ENCODE measurements around the gene HERC2.
"Not testable (repeated sequence)": the region's sequence is repeated elsewhere in the genome, so short reads cannot be mapped to it uniquely, and the experiment has no call there.

Gene HERC2

DNA sequence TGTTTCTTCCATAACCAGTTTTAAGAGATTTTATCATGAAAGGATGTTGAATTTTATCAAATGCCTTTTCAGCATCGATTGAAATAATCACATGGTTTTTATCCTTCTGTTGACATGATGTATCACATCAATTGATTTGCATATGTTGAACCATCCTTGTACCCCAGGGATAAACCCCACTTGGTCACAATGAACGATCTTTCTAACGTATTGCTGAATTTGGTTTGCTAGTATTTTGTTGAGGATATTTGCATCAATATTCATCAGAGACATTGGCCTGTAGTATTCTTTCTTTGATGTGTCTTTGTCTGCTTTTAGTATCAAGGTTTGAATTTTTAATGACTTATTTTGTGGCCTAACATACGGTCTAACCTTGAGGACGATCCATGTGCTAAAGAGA is 13.3 kb downstream of the HERC2 start:
- H3K27ac ChIP-seq (ENCODE audit: low read depth in 2 of 2, low read length in 2 of 2); H3K4me1 ChIP-seq (ENCODE audit: control insufficient read depth in 2 of 2, insufficient read depth in 2 of 2, low read length in 2 of 2); H3K9me3 ChIP-seq (ENCODE audit: control insufficient read depth in 2 of 2, low read length in 2 of 2); H3K4me3 ChIP-seq (ENCODE audit: low read length in 2 of 2); H3K9ac ChIP-seq (ENCODE audit: low read depth in 1 of 2, low read length in 2 of 2); H3K36me3 ChIP-seq (ENCODE audit: control insufficient read depth in 2 of 2, insufficient read depth in 2 of 2, low read length in 2 of 2); H3K27me3 ChIP-seq (ENCODE audit: control insufficient read depth in 2 of 2, insufficient read depth in 2 of 2, low read length in 2 of 2): not testable (repeated sequence)

DNA sequence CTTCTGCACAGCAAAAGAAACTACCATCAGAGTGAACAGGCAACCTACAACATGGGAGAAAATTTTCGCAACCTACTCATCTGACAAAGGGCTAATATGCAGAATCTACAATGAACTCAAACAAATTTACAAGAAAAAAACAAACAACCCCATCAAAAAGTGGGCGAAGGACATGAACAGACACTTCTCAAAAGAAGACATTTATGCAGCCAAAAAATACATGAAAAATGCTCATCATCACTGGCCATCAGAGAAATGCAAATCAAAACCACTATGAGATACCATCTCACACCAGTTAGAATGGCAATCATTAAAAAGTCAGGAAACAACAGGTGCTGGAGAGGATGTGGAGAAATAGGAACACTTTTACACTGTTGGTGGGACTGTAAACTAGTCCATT is 16.3 kb downstream of the HERC2 start:
- H3K27me3 ChIP-seq (ENCODE audit: control insufficient read depth in 2 of 2, insufficient read depth in 2 of 2, low read length in 2 of 2); H3K4me1 ChIP-seq (ENCODE audit: control insufficient read depth in 2 of 2, insufficient read depth in 2 of 2, low read length in 2 of 2); H3K9ac ChIP-seq (ENCODE audit: low read depth in 1 of 2, low read length in 2 of 2); H3K36me3 ChIP-seq (ENCODE audit: control insufficient read depth in 2 of 2, insufficient read depth in 2 of 2, low read length in 2 of 2); H3K9me3 ChIP-seq (ENCODE audit: control insufficient read depth in 2 of 2, low read length in 2 of 2); H3K27ac ChIP-seq (ENCODE audit: low read depth in 2 of 2, low read length in 2 of 2); H3K4me3 ChIP-seq (ENCODE audit: low read length in 2 of 2): not testable (repeated sequence)

DNA sequence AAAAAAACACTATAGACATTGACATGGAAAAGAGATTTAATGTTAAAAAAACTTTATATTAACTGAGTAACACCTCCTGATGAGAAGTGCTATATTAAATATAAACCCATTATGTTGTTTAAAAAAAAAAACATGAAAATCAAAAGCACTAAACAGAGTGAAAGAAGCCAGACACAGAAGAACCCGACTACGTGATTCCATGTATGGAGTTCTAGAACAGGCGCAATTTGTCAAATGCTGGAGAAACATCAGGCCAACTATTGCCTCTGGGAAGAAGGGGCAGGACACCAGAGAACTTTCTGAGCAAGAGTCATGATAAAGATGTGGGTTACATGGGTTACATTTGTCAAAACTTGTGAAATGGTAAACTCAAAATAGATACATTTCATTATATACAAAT is 24.5 kb downstream of the HERC2 start:
- H3K4me3 ChIP-seq (ENCODE audit: low read length in 2 of 2); H3K4me1 ChIP-seq (ENCODE audit: control insufficient read depth in 2 of 2, insufficient read depth in 2 of 2, low read length in 2 of 2); H3K9ac ChIP-seq (ENCODE audit: low read depth in 1 of 2, low read length in 2 of 2); H3K27me3 ChIP-seq (ENCODE audit: control insufficient read depth in 2 of 2, insufficient read depth in 2 of 2, low read length in 2 of 2); H3K27ac ChIP-seq (ENCODE audit: low read depth in 2 of 2, low read length in 2 of 2); H3K36me3 ChIP-seq (ENCODE audit: control insufficient read depth in 2 of 2, insufficient read depth in 2 of 2, low read length in 2 of 2); H3K9me3 ChIP-seq (ENCODE audit: control insufficient read depth in 2 of 2, low read length in 2 of 2): not testable (repeated sequence)

DNA sequence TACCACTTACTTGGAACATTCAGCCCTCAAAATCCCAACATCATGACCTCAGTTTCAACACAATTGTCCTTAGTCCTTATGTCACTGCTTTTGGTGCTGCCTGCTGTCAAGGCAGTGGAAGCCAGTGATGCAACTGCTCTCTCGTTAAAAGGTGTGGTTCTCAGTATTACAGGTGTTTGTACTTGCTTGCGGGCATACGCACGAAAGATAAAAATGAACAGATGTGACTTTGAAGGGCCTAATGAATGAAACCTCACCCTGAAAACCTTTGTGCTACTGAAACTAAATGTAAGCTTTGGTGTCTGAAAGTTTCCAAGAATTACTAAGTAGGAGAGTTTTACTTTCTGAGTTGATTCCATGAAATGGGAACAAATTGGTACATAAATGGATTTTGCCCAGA is 25.2 kb downstream of the HERC2 start:
- not testable (repeated sequence) for H3K4me3 ChIP-seq (ENCODE audit: low read length in 2 of 2); H3K9me3 ChIP-seq (ENCODE audit: control insufficient read depth in 2 of 2, low read length in 2 of 2); H3K27ac ChIP-seq (ENCODE audit: low read depth in 2 of 2, low read length in 2 of 2); H3K9ac ChIP-seq (ENCODE audit: low read depth in 1 of 2, low read length in 2 of 2); H3K4me1 ChIP-seq (ENCODE audit: control insufficient read depth in 2 of 2, insufficient read depth in 2 of 2, low read length in 2 of 2); H3K36me3 ChIP-seq (ENCODE audit: control insufficient read depth in 2 of 2, insufficient read depth in 2 of 2, low read length in 2 of 2); H3K27me3 ChIP-seq (ENCODE audit: control insufficient read depth in 2 of 2, insufficient read depth in 2 of 2, low read length in 2 of 2)

DNA sequence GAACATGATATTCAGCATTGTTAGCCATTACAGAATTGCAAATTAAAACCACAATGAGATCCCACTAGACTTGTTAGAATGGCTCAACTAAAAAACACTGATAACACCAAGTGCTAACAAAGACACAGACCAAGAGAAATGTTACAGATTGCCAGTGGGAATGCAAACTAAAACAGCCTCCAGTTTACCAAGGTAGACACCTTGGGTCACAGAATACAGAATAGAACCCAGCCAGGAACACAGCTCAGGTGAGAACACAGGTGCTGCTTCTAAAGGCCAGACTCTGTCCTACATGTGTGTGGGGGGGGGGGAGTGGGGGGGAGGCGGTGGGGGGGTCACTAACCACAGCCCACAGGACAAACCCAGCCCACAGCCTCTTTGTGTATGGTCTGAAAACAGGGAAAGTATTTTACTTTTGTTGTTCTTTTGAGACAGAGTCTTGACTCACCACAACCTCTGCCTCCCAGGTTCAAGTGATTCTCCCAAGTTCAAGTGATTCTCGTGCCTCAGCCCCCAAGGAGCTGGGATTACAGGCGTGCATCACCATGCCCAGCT is 26.9 kb downstream of the HERC2 start:
- H3K4me3 ChIP-seq (ENCODE audit: low read length in 2 of 2); H3K36me3 ChIP-seq (ENCODE audit: control insufficient read depth in 2 of 2, insufficient read depth in 2 of 2, low read length in 2 of 2); H3K27ac ChIP-seq (ENCODE audit: low read depth in 2 of 2, low read length in 2 of 2); H3K9ac ChIP-seq (ENCODE audit: low read depth in 1 of 2, low read length in 2 of 2); H3K4me1 ChIP-seq (ENCODE audit: control insufficient read depth in 2 of 2, insufficient read depth in 2 of 2, low read length in 2 of 2); H3K9me3 ChIP-seq (ENCODE audit: control insufficient read depth in 2 of 2, low read length in 2 of 2); H3K27me3 ChIP-seq (ENCODE audit: control insufficient read depth in 2 of 2, insufficient read depth in 2 of 2, low read length in 2 of 2): not testable (repeated sequence)

DNA sequence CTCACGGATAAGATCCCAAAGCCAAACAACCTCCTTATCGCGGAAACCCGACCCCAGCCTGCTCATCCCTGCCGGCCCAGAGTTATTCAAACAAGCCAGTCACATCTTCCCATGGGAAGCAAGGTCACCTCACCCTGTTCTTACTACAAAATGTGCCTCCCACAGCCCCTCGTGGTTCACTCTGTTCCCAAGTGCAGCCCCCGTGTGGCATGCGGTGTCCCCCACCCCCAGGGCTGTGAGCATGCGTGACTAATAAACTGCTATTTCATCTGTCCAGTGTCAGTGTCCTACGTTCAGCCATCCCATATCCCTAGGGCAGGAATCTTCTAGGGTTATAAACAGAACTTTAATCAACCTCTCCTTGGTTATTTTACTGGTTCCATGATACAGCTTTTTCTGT is 27.4 kb downstream of the HERC2 start:
- not testable (repeated sequence) for H3K27ac ChIP-seq (ENCODE audit: low read depth in 2 of 2, low read length in 2 of 2); H3K9me3 ChIP-seq (ENCODE audit: control insufficient read depth in 2 of 2, low read length in 2 of 2); H3K4me1 ChIP-seq (ENCODE audit: control insufficient read depth in 2 of 2, insufficient read depth in 2 of 2, low read length in 2 of 2); H3K27me3 ChIP-seq (ENCODE audit: control insufficient read depth in 2 of 2, insufficient read depth in 2 of 2, low read length in 2 of 2); H3K4me3 ChIP-seq (ENCODE audit: low read length in 2 of 2); H3K9ac ChIP-seq (ENCODE audit: low read depth in 1 of 2, low read length in 2 of 2)
- H3K36me3 ChIP-seq (ENCODE audit: control insufficient read depth in 2 of 2, insufficient read depth in 2 of 2, low read length in 2 of 2) = peaks cover 14% of the 10 kb centered on the region in 2 donors

DNA sequence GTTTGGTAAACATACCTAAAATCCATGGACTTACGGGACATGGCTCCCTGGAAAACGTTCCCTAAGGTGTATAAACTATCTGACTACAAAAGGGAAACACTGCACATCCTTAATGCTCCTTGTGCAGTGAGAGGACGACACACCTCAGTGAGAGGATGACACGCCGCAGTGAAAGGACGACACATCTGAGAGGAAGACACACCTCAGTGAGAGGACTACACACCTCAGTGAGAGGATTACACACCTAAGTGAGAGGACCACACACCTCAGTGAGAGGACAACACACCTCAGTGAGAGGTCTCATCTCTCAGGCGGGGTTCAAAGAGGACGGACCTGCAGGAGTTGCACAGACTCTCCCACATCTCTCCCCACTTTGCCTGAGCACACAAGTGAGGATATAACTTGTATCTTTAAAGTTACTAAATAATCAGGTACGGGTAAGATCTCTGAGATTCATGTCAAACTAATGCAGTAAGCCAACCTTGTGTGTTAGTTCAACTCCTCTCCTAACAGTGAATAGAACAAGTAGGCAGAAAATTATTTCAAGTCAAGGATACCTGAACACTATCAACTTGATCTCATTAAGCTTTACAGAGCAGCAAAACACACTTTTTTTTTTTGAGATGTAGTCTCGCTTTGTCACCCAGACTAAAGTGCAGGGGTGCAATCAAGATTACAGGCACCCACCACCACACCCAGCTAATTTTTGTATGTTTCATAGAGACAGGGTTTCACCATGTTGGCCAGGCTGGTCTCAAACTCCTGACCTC is 32.1 kb downstream of the HERC2 start:
- no peaks in the 10 kb centered on the region for H3K4me1 ChIP-seq (ENCODE audit: control insufficient read depth in 2 of 2, insufficient read depth in 2 of 2, low read length in 2 of 2)
- no peaks in the 10 kb centered on the region for H3K9me3 ChIP-seq (ENCODE audit: control insufficient read depth in 2 of 2, low read length in 2 of 2)
- no peaks in the 10 kb centered on the region for H3K27me3 ChIP-seq (ENCODE audit: control insufficient read depth in 2 of 2, insufficient read depth in 2 of 2, low read length in 2 of 2)
- no peak overlapping the region for H3K9ac ChIP-seq (ENCODE audit: low read depth in 1 of 2, low read length in 2 of 2)
- no peak overlapping the region for H3K4me3 ChIP-seq (ENCODE audit: low read length in 2 of 2)
- H3K27ac ChIP-seq (ENCODE audit: low read depth in 2 of 2, low read length in 2 of 2) = no peak overlapping the region
- H3K36me3 ChIP-seq (ENCODE audit: control insufficient read depth in 2 of 2, insufficient read depth in 2 of 2, low read length in 2 of 2) = peaks cover 14 to 17% of the 10 kb centered on the region in 2 donors

DNA sequence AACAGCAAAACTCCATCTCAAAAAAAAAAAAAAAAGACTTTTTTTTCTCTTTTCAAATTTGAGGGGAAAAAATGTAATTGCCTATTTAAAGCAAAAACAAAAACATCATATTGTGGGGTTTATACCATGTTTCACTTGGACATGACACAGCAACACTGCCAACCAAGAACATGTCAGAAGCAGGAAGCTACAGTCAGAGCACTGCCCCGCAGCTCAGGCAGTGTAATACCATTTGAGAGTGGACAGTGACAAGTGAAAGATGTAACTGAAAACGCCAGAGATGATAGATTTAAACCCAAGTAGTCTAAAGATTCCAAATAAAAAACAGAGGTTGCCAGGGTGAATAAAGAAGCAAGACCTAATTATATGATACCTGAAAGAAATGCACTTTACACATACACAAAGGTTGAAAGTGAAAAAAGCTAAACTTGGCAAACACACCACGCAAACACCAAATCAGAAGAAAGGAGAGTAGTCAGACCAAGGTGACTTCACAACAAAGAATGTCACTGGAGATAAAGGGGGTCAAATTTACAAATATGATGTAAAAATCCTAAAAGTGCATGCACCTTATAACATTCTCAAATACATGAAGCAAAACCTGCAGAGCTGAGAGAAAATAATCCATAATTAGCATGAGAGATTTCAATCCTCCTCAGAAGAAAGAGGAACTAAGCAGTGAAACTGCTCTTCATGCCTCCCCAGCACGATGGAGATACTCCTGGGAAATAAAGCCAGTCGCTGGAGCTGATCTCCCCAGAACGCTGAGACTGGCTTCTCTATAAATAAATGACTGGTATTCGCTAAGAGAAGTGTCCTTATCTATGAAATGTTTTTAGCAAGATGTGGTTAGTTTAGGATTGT is 32.9 kb downstream of the HERC2 start:
- H3K4me1 ChIP-seq (ENCODE audit: control insufficient read depth in 2 of 2, insufficient read depth in 2 of 2, low read length in 2 of 2); H3K4me3 ChIP-seq (ENCODE audit: low read length in 2 of 2); H3K9me3 ChIP-seq (ENCODE audit: control insufficient read depth in 2 of 2, low read length in 2 of 2); H3K27ac ChIP-seq (ENCODE audit: low read depth in 2 of 2, low read length in 2 of 2); H3K9ac ChIP-seq (ENCODE audit: low read depth in 1 of 2, low read length in 2 of 2); H3K27me3 ChIP-seq (ENCODE audit: control insufficient read depth in 2 of 2, insufficient read depth in 2 of 2, low read length in 2 of 2): not testable (repeated sequence)
- peaks cover 14 to 17% of the 10 kb centered on the region in 2 donors for H3K36me3 ChIP-seq (ENCODE audit: control insufficient read depth in 2 of 2, insufficient read depth in 2 of 2, low read length in 2 of 2)

DNA sequence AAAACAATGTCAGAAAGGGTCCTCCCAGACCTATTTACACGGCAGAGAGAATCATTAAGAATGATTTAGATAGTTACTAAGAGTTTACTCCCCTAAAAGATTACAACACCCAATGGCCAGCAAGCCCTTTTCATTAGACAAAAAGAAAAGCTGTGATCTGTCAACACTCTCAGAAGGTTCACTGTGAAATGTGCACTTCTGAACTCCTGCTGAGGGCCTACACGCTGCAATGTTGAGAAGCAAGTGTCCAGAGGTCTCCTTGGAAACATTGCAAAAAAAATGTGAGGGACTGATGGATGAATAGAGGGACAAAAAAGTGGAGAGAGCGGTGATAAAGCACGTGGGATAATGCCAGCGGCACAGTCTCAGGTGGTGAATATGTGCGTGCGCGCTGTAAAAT is 35.3 kb downstream of the HERC2 start:
- H3K27me3 ChIP-seq (ENCODE audit: control insufficient read depth in 2 of 2, insufficient read depth in 2 of 2, low read length in 2 of 2); H3K9ac ChIP-seq (ENCODE audit: low read depth in 1 of 2, low read length in 2 of 2); H3K9me3 ChIP-seq (ENCODE audit: control insufficient read depth in 2 of 2, low read length in 2 of 2); H3K27ac ChIP-seq (ENCODE audit: low read depth in 2 of 2, low read length in 2 of 2); H3K4me1 ChIP-seq (ENCODE audit: control insufficient read depth in 2 of 2, insufficient read depth in 2 of 2, low read length in 2 of 2); H3K4me3 ChIP-seq (ENCODE audit: low read length in 2 of 2): not testable (repeated sequence)
- peaks cover 12 to 23% of the 10 kb centered on the region in 2 donors for H3K36me3 ChIP-seq (ENCODE audit: control insufficient read depth in 2 of 2, insufficient read depth in 2 of 2, low read length in 2 of 2)

DNA sequence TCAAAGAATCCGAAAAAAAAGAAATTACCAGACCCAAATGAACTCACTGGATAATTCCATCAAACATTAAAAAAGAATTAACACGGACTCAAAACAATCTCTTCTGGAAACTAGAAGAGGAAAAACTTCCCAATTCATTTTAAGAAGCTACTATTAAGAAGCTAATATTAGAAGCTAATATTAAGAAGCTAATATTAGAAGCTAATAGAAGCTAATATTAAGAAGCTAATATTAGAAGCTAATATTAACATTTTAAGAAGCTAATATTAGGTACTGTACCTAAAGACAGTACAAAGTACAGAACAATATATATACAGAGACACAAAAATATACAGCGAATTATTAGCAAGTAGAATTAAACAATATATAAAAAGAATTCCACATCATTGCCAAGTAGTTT is 35.9 kb downstream of the HERC2 start:
- Histone ChIP-seq H3K4me3 (ENCODE audit: low read length in 2 of 2) (no peak overlapping the region), H3K27me3 (ENCODE audit: control insufficient read depth in 2 of 2, insufficient read depth in 2 of 2, low read length in 2 of 2) (no peaks in the 10 kb centered on the region), H3K4me1 (ENCODE audit: control insufficient read depth in 2 of 2, insufficient read depth in 2 of 2, low read length in 2 of 2) (no peaks in the 10 kb centered on the region), H3K9ac (ENCODE audit: low read depth in 1 of 2, low read length in 2 of 2) (no peak overlapping the region), H3K9me3 (ENCODE audit: control insufficient read depth in 2 of 2, low read length in 2 of 2) (no peaks in the 10 kb centered on the region), H3K36me3 (ENCODE audit: control insufficient read depth in 2 of 2, insufficient read depth in 2 of 2, low read length in 2 of 2) (peaks cover 13 to 24% of the 10 kb centered on the region in 2 donors), H3K27ac (ENCODE audit: low read depth in 2 of 2, low read length in 2 of 2) (no peak overlapping the region)

All from mucosa of rectum (tissue), 2 donors.